GM21423 (cell line): ENCODE measurements around the gene SLC6A19.
"Not testable (repeated sequence)": the region's sequence is repeated elsewhere in the genome, so short reads cannot be mapped to it uniquely, and the experiment has no call there.

Experiments
- ATAC-seq: cut with Tn5 transposase; IDR thresholded peaks from one replicate; pipeline ENCODE4 v1.9.1; 2021; ENCODE audit warnings: mild to moderate bottlenecking, moderate library complexity; ENCODE audit not compliant: unreplicated experiment

Gene SLC6A19

DNA sequence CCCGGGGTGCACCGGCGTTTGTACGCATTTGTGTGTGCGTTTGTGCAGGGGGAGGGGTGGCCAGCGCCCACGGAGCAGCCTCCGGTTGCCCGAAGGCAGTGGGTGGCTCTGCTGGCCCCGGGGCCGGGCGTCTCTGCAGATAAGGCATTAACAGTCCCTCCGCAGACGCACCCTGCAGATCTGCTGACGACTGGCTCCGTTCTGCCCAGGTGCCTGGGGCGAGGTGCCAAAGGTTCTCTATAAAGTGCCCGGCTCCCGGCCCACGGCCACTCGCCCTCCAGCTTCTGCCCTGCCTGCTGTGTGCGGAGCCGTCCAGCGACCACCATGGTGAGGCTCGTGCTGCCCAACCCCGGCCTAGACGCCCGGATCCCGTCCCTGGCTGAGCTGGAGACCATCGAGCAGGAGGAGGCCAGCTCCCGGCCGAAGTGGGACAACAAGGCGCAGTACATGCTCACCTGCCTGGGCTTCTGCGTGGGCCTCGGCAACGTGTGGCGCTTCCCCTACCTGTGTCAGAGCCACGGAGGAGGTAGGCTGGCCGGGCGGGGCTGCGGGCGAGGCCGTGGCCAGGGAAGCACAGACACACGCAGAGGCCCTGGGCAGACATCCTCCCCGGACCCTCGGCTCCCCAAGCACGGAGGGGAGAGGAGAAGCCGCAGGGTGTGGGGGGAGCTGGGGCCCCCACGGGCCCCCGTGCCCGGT lies at the start of gene SLC6A19:
SLC6A19 (plus strand) TSS at position 269 of the 699 bp plus-strand sequence; CDS start at position 325, 56 bp downstream.
- ATAC-seq: no peak

GRCh38 chr5:1152156-1152555 lies 49.2 kb upstream of the SLC6A19 start:
- no peak for ATAC-seq

DNA sequence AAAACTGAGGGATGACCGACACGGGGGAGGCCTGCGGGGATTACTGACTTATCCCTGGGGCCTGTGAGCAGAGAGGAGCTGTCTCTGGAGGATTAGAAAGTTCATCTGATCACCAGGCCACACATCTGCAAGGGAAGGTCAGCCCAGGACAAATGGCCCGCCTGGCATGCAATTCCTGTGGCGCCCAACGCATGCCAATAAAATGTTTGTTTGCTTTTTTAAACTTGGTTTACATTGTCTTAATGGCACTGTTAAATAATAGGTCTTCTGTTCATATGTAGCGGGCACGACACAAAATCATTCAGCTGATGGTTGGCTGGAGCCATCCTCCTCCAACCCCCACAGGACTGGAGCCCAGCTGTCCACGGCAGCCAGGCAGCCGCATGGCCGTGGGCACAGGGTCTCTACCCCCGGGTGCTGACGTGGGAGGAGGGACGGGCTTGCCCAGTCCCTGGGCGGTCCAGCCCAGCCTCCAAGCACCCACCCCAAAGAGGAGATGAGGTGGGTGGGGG lies 48.6 kb upstream of the SLC6A19 start:
- ATAC-seq: no peak

- no peak for ATAC-seq
These were observed 48.0 kb upstream of the SLC6A19 start for GRCh38 chr5:1153428-1153827.

GRCh38 chr5:1155191-1156032 lies 46.0 kb upstream of the SLC6A19 start:
- ATAC-seq: no peak

DNA sequence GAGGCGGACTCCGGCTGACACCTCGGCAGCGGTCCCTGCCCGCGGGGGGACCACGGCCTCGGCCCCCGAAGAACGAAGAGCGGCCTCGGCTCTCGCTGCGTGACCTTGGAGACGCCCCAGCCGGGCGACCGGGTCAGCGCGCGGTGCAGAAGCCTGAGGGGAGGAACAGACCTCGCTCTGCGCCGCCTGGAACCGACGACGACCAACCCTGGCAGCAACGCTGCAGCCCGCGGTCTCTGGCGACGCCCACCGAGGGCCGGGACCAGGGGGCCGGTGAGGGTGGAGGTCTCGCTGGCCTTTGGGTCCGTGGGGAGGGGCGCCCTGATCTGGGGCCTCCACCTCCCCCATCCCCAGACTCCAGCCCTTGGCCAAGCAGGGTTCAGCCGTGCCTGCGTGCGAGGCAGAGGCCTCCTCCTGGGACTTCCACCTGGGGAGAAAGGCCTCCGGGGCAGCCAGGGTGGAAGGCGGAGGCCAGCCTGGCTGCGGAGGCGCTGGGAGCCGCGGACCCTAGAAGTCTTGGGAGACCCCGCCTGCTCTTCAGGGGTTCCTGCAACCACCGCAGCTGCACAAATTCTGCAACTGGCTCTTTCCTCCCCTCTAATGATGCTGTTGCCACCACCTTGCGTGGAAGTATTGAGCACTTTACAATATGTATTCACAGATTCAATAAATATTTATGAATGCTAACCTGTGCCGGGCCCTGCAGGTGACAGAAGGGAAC lies 45.2 kb upstream of the SLC6A19 start:
- ATAC-seq: no peak

- ATAC-seq: no peak
These were observed 44.5 kb upstream of the SLC6A19 start for GRCh38 chr5:1156754-1157460.

DNA sequence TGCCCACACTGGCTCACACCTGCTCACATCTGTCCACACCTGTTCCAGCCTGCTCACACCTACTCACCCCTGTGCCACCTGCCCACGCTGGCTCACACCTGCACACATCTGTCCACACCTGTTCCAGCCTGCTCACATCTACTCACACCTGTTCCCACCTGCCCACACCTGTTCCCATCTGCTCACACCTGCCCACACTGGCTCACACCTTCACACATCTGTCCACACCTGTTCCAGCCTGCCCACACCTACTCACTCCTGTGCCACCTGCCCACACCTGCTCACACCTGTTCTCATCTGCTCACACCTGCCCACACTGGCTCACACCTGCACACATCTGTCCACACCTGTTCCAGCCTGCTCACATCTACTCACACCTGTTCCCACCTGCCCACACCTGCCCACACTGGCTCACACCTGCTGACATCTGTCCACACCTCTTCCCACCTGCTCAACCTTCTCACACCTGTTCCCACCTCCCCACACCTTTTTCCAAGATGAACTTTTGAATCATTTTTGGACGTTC lies 43.9 kb upstream of the SLC6A19 start:
- ATAC-seq: not testable (repeated sequence)

DNA sequence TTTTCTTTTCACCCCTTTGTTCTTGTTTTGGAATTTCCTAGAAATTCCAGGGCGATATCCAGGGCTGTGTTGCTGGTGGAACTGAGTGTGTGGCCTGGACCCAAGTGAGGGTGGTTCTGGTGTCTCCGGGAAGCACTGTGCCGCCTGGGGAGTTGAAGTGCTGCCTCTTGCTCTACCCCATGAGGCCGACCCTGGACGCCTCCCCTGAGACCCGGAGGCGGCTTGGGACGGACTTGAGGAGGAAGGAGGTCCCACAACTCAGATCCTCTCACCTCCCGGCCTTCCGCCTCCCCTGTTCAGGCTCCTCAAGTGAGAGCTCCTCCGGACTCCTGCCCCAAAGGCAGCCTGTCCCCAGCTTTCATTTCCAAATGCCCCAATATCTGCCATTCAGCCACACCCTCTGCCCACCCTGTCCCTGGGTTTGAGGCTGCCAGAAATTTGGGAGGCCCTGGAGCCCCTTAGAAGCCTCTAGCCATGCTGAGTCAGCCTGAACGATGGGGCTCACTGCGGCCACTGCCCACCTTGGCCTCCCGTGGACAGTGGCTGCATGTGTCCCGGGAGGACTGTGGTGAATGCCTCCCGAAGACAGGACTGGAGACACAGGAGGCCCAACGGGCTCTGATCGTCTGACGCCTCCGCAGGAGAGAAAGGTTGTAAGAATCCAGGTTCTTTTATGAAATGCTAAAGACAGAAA lies 42.6 kb upstream of the SLC6A19 start:
- no peak for ATAC-seq

- no peak for ATAC-seq
These were observed 42.1 kb upstream of the SLC6A19 start for GRCh38 chr5:1159341-1159675.

- ATAC-seq: no peak
These were observed 41.5 kb upstream of the SLC6A19 start for GRCh38 chr5:1159774-1160406.

DNA sequence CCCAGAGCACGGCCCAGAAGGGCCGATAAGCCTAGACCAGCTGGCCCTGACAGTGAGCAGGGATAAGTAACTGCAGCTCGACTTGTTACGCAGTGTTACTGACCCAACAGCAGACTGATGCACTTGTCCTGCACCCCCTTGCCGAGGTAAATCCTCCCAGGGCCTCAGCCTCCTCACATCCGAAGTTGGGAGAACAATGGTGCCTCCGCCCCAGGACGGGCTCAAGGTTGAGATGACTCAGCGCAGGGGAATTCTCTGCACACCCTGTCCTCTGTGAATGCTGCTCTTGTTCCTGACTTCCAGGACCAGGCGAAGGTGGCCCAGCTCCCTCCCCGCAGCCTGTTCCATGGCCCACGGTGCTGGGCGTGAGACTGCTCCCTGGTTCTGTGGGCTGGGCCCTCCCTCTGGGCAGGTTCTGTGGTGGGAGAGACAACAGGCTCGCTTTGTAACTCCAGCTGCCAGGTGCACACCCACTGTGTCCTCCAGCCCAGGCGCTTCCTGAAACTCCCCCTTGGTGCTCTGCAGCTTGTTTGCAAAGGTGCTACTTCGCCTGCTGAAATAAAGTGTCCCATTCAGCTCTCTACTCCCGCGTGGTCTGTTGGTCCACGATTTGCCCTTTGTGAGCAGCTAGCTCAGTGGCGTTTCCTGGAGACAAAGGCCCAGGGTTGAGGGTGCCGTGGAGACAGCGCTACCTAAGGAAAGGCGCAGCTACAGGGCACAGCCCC lies 40.1 kb upstream of the SLC6A19 start:
- no peak for ATAC-seq

- ATAC-seq: no peak
These were observed 39.6 kb upstream of the SLC6A19 start for GRCh38 chr5:1161833-1162229.

- ATAC-seq: no peak
These were observed 39.1 kb upstream of the SLC6A19 start for GRCh38 chr5:1162276-1162675.

GRCh38 chr5:1162751-1163150 lies 38.6 kb upstream of the SLC6A19 start:
- no peak for ATAC-seq

- ATAC-seq: no peak
These were observed 38.0 kb upstream of the SLC6A19 start for GRCh38 chr5:1163366-1163765.

DNA sequence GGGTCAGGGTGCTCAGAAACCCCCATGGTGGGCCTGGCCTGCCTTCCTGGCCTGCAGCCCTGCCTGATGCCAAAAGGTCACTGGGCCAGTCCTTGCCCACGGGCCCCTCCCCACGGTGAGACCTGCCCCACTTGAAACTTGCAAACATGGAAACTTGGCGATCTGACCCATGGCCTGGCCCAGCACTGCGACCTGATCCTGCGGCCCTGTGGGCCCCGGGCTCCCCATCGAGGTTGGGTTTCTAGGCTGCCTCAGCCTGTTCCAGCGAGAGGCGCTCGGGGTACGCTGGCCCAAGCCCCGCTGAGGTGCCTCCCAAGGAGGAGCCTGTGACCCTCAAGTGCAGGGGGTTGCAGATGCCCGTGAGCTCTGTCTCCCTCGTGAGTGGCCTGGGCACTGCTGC lies 37.5 kb upstream of the SLC6A19 start:
- ATAC-seq: no peak

DNA sequence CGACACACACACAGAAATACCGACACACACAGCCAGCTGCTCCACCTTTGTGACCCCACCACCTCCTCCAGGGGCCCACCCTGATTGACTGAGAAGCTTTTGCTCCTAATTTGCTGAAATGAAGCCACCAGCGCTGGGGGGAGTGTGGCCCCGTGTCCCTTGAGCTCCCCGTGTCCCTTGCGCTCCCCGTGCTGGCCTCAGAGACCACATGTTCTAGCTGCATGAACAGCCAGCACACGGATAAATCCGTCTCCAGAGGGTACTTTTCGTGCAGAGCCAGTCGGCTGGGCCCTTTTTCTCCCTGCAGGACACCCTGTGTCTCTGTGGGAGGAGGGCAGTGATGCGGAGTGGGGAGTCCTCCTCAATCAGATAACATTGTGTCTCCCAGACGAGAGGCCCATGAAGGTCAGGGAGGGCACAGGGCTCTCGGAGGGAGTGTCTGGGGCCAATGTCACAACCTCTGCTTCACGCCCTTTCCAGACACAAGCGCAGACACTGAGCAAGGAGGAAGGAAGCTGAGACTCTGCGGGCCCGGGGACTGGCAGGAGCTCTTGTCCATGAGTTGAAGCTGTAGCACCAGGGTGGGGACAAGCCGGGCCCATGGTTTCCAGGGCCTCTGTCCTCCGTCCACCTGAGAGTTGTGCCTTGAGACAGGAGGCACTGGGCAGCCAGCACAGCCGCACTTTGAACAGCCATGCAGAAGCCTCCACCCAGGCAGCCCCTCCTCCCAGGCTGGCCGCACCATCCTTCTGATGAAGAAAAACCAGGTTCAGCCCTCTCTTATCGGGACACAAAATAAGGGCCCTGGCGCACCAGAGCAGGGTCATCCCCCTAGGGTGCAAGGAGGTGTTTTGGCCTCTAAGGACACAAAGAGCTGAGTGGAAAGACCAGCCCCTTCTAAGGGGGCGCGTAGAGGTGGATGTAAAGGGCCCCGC lies 36.4 kb upstream of the SLC6A19 start:
- ATAC-seq: no peak
